AG04449 (cell line): ENCODE data around the gene RAB8B.

Source experiments
- CTCF ChIA-PET: fragments of 350-600 bp; formaldehyde crosslinking; extraction: SDS; loops from one replicate; lab custom pipeline; 2021; ENCODE audit warnings: antibody characterized with exemption; lab: Yijun Ruan, JAX
- POLR2A ChIA-PET: fragments of 400-600, 350-600 bp; formaldehyde crosslinking; extraction: SDS; loops from one replicate; lab custom pipeline; 2020; ENCODE audit warnings: antibody characterized with exemption, inconsistent platforms; lab: Yijun Ruan, JAX
- DNase-seq: peaks from one replicate; pipeline ENCODE4 v3.0.0-alpha.2; 2010; ENCODE audit warnings: low read depth, low spot score
- H3K4me3 ChIP-seq: 2 replicates; pipeline ENCODE4 v1.5.1; 2011; ENCODE audit warnings: low read depth, mild to moderate bottlenecking, control low read depth, low read length
- TF ChIP-seq, protein P1 (sequence below): IDR thresholded peaks from one replicate; pipeline ENCODE4 v1.5.1; 2011; ENCODE audit warnings: mild to moderate bottlenecking, moderate library complexity, low read length, control low read depth, inconsistent platforms; ENCODE audit not compliant: insufficient read depth; ENCODE audit errors: missing control alignments

Gene RAB8B

DNA sequence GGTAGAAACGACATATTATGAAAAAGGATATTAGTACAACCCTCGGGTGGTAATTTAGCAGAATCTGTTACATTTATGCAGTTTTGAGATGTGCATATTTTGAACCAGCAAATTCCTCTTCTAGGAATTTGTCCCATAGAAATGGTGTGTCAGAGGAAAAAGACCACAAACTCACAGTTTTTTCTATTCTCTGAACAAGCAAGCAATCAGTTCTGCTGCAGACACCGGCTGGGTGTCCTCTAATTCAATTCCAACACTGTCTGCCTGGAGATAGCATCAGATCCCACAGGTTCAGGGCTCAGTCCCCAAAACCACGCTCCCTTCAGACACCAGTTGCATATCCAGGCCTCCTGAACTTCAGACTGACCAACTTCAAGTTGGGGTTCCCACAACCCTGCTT is 124.4 kb downstream of the RAB8B start:
- ChIA-PET CTCF (interaction anchor here (0.8 to 1.8 kb wide), 4 partner anchors 23 to 110 kb away, joined by 3 to 5 read pairs (median 4); no protein-coding TSS in a partner anchor), POLR2A (no interaction called here)
- no peak for DNase-seq
- H3K4me3 ChIP-seq: no peak overlapping the region
- TF ChIP-seq, protein P1, sequence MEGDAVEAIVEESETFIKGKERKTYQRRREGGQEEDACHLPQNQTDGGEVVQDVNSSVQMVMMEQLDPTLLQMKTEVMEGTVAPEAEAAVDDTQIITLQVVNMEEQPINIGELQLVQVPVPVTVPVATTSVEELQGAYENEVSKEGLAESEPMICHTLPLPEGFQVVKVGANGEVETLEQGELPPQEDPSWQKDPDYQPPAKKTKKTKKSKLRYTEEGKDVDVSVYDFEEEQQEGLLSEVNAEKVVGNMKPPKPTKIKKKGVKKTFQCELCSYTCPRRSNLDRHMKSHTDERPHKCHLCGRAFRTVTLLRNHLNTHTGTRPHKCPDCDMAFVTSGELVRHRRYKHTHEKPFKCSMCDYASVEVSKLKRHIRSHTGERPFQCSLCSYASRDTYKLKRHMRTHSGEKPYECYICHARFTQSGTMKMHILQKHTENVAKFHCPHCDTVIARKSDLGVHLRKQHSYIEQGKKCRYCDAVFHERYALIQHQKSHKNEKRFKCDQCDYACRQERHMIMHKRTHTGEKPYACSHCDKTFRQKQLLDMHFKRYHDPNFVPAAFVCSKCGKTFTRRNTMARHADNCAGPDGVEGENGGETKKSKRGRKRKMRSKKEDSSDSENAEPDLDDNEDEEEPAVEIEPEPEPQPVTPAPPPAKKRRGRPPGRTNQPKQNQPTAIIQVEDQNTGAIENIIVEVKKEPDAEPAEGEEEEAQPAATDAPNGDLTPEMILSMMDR: no peak

DNA sequence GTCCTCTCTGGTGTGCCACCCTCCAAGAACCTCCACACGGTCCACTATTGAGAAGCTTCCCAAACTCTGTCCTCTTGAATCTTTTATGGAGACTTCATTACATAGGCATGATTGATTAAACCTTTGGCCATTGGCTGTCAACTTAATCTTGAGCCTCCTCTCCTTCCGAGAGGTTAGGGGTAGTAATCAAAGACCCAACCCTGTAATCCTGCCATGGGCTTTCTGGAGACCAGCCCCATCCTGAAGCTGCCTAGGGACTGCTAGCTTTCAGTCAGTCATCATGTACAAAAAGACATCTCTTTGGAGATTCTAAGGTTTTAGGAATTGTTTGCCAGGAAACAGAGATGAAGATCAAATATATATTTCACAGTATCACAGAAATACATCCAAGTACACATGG is 125.0 kb downstream of the RAB8B start:
- ChIA-PET POLR2A (no interaction called here), CTCF (interaction anchor here (1.1 kb wide), 1 partner anchor 25 kb away, joined by 3 read pairs; no protein-coding TSS in a partner anchor)
- TF ChIP-seq, protein P1: no peak
- no peak for DNase-seq
- H3K4me3 ChIP-seq: no peak overlapping the region
